HG02588 (cell line): ENCODE data around the gene KRT72.
"Not testable (repeated sequence)": the region's sequence is repeated elsewhere in the genome, so short reads cannot be mapped to it uniquely, and the experiment has no call there.

Experiments
- ATAC-seq: cut with Tn5 transposase; IDR thresholded peaks from one replicate; pipeline ENCODE4 v1.9.1; 2021; ENCODE audit warnings: mild to moderate bottlenecking, moderate library complexity; ENCODE audit not compliant: unreplicated experiment

Gene KRT72

GRCh38 chr12:52608826-52609630 is 7.8 kb upstream of the KRT72 start:
- ATAC-seq = no peak

- ATAC-seq = no peak
These were observed 6.9 kb upstream of the KRT72 start for GRCh38 chr12:52608161-52608560.

GRCh38 chr12:52607314-52607713 is 6.1 kb upstream of the KRT72 start:
- no peak for ATAC-seq

- no peak for ATAC-seq
These were observed 5.4 kb upstream of the KRT72 start for GRCh38 chr12:52606581-52607218.

- ATAC-seq = no peak
These were observed 4.8 kb upstream of the KRT72 start for GRCh38 chr12:52606096-52606495.

GRCh38 chr12:52605542-52605941 is 4.3 kb upstream of the KRT72 start:
- ATAC-seq = no peak

- no peak for ATAC-seq
These were observed 3.6 kb upstream of the KRT72 start for GRCh38 chr12:52604859-52605258.

GRCh38 chr12:52603314-52603713 is 2.1 kb upstream of the KRT72 start:
- ATAC-seq = no peak

- no peak for ATAC-seq
These were observed 1.3 kb upstream of the KRT72 start for GRCh38 chr12:52602552-52602951.

- ATAC-seq = no peak
These were observed 408 bp upstream of the KRT72 start for GRCh38 chr12:52601671-52602070.

- no peak for ATAC-seq
These were observed 788 bp downstream of the KRT72 start for GRCh38 chr12:52600475-52600874.

GRCh38 chr12:52600071-52600470 is 1.2 kb downstream of the KRT72 start:
- no peak for ATAC-seq

- no peak for ATAC-seq
These were observed 2.3 kb downstream of the KRT72 start for GRCh38 chr12:52598966-52599365.

GRCh38 chr12:52594237-52594636 is 7.0 kb downstream of the KRT72 start:
- ATAC-seq = not testable (repeated sequence)

- no peak for ATAC-seq
These were observed 9.7 kb downstream of the KRT72 start for GRCh38 chr12:52591521-52591920.

GRCh38 chr12:52590021-52590420 is 11.2 kb downstream of the KRT72 start:
- no peak for ATAC-seq

GRCh38 chr12:52587563-52587962 is 13.7 kb downstream of the KRT72 start:
- ATAC-seq = no peak

- no peak for ATAC-seq
These were observed 15.3 kb downstream of the KRT72 start for GRCh38 chr12:52585946-52586345.

GRCh38 chr12:52585066-52585465 is 16.2 kb downstream of the KRT72 start:
- ATAC-seq = no peak

GRCh38 chr12:52584156-52584682 is 17.0 kb downstream of the KRT72 start:
- no peak for ATAC-seq

GRCh38 chr12:52582971-52583456 is 18.2 kb downstream of the KRT72 start:
- ATAC-seq = no peak

- no peak for ATAC-seq
These were observed 18.8 kb downstream of the KRT72 start for GRCh38 chr12:52582486-52582885.
